Activated naive CD4-positive, alpha-beta T cell treated with anti-CD3 and anti-CD28 coated beads for 36 hours (primary cell): ENCODE results near the gene SLU7. TPM values are rescaled to one million over a fixed set of nuclear protein-coding genes. Genes with fewer than 3 reads are reported as not detected.
A peak's percentile ranks its signal among the peaks of the same experiment; 100 is the strongest.

ENCODE experiments used
- CTCF ChIA-PET: fragments of 350-600 bp; sonication (Branson Sonifier 250); formaldehyde crosslinking; loops from one replicate; lab custom pipeline; 2021; ENCODE audit warnings: antibody characterized with exemption; lab: Charles Lee
- DNase-seq: peaks from one replicate; pipeline ENCODE4 v3.0.0-alpha.2; 2020
- H3K27ac Mint-ChIP-seq: one replicate; pipeline ENCODE4 v1.8.0; 2021; ENCODE audit warnings: mild to moderate bottlenecking, mixed read lengths
- H3K27me3 Mint-ChIP-seq: one replicate; pipeline ENCODE4 v1.8.0; 2021; ENCODE audit warnings: low read depth, mixed read lengths
- H3K36me3 Mint-ChIP-seq: one replicate; pipeline ENCODE4 v1.8.0; 2021; ENCODE audit warnings: low read depth, mixed read lengths
- H3K4me1 Mint-ChIP-seq: one replicate; pipeline ENCODE4 v1.8.0; 2021; ENCODE audit warnings: low read depth, mixed read lengths
- H3K4me3 Mint-ChIP-seq: one replicate; pipeline ENCODE4 v1.8.0; 2021; ENCODE audit warnings: mild to moderate bottlenecking, moderate library complexity, mixed read lengths
- H3K9me3 Mint-ChIP-seq: one replicate; pipeline ENCODE4 v1.8.0; 2021; ENCODE audit warnings: mixed read lengths
- intact Hi-C: fragments of 100-400 bp; cut with micrococcal nuclease; formaldehyde crosslinking; loops from one replicate; pipeline ENCODE4 v1.15.1; 2023
- total RNA-seq, 2 experiments: library from RNA; stranded (reverse); gene quantifications; one replicate each; pipeline ENCODE4 v1.2.3, GENCODE V29; 2021

The SLU7 gene
- total RNA-seq, 2 experiments from 2014 or later = 33.2 to 34.3 TPM

- Mint-ChIP-seq H3K9me3 (no peaks in the 10 kb centered on the region), H3K4me3 (no peak overlapping the region), H3K36me3 (no peaks in the 10 kb centered on the region), H3K27ac (no peak overlapping the region), H3K27me3 (peaks cover 40% of the 10 kb centered on the region), H3K4me1 (peaks cover 4% of the 10 kb centered on the region)
- DNase-seq = no peak
- CTCF ChIA-PET = interaction anchor here (0.6 to 1.5 kb wide), 3 partner anchors 14 to 1243 kb away, joined by 3 to 4 read pairs (median 3); no protein-coding TSS in a partner anchor
- intact Hi-C loops = no loop called here
Measured at GRCh38 chr5:160375701-160376100, 43.2 kb downstream of the SLU7 start.

GRCh38 chr5:160375166-160375565, 43.7 kb downstream of the SLU7 start:
- H3K36me3 Mint-ChIP-seq = no peaks in the 10 kb centered on the region
- H3K4me1 Mint-ChIP-seq = peaks cover 6% of the 10 kb centered on the region
- CTCF ChIA-PET = no interaction called here
- no peak for DNase-seq
- H3K27me3 Mint-ChIP-seq = peaks cover 42% of the 10 kb centered on the region
- intact Hi-C loops = no loop called here
- no peak overlapping the region for H3K27ac Mint-ChIP-seq
- H3K9me3 Mint-ChIP-seq = no peaks in the 10 kb centered on the region
- H3K4me3 Mint-ChIP-seq = no peak overlapping the region

- peaks cover 65% of the 10 kb centered on the region for H3K27me3 Mint-ChIP-seq
- DNase-seq = no peak
- no peak overlapping the region for H3K27ac Mint-ChIP-seq
- no peaks in the 10 kb centered on the region for H3K36me3 Mint-ChIP-seq
- H3K4me3 Mint-ChIP-seq = peak overlapping the region; percentile 35
- intact Hi-C loops = no loop called here
- CTCF ChIA-PET = no interaction called here
- peaks cover 16% of the 10 kb centered on the region for H3K4me1 Mint-ChIP-seq
- H3K9me3 Mint-ChIP-seq = no peaks in the 10 kb centered on the region
Measured at GRCh38 chr5:160371294-160371693, 47.6 kb downstream of the SLU7 start.

- H3K9me3 Mint-ChIP-seq = no peaks in the 10 kb centered on the region
- no peak overlapping the region for H3K27ac Mint-ChIP-seq
- no peak for DNase-seq
- peaks cover 67% of the 10 kb centered on the region for H3K27me3 Mint-ChIP-seq
- H3K36me3 Mint-ChIP-seq = no peaks in the 10 kb centered on the region
- intact Hi-C loops = no loop called here
- H3K4me1 Mint-ChIP-seq = peaks cover 16% of the 10 kb centered on the region
- CTCF ChIA-PET = interaction anchor here (0.8 to 1.4 kb wide), 2 partner anchors 20 to 27 kb away, joined by 3 to 4 read pairs; no protein-coding TSS in a partner anchor
- peak overlapping the region; percentile 35 for H3K4me3 Mint-ChIP-seq
Measured at GRCh38 chr5:160370713-160371034, 48.2 kb downstream of the SLU7 start.

GRCh38 chr5:160369990-160370712, 48.7 kb downstream of the SLU7 start, which contains the start of gene C1QTNF2:
Gene C1QTNF2, minus strand, starts transcription at chr5:160370626. Its CDS starts 15,615 bp downstream, at chr5:160355011.
- CTCF ChIA-PET = interaction anchor here (0.8 to 1.4 kb wide), 2 partner anchors 21 to 26 kb away, joined by 3 to 4 read pairs; no protein-coding TSS in a partner anchor
- intact Hi-C loops = no loop called here
- Mint-ChIP-seq H3K27me3 (peaks cover 64% of the 10 kb centered on the region), H3K9me3 (no peaks in the 10 kb centered on the region), H3K4me3 (peak within 1 kb of the TSS; percentile 50), H3K27ac (no peak within 1 kb of the TSS), H3K4me1 (peaks cover 16% of the 10 kb centered on the region), H3K36me3 (no peaks in the 10 kb centered on the region)
- peak; percentile 23 for DNase-seq

- CTCF ChIA-PET = no interaction called here
- H3K4me3 Mint-ChIP-seq = no peak overlapping the region
- peaks cover 55% of the 10 kb centered on the region for H3K27me3 Mint-ChIP-seq
- no peak overlapping the region for H3K27ac Mint-ChIP-seq
- DNase-seq = no peak
- no peaks in the 10 kb centered on the region for H3K9me3 Mint-ChIP-seq
- intact Hi-C loops = no loop called here
- peaks cover 16% of the 10 kb centered on the region for H3K4me1 Mint-ChIP-seq
- H3K36me3 Mint-ChIP-seq = no peaks in the 10 kb centered on the region
Measured at GRCh38 chr5:160367885-160368284, 51.0 kb downstream of the SLU7 start.

- Mint-ChIP-seq H3K4me1 (peaks cover 16% of the 10 kb centered on the region), H3K4me3 (no peak overlapping the region), H3K27me3 (peaks cover 49% of the 10 kb centered on the region), H3K27ac (no peak overlapping the region), H3K9me3 (no peaks in the 10 kb centered on the region), H3K36me3 (no peaks in the 10 kb centered on the region)
- DNase-seq = no peak
- CTCF ChIA-PET = no interaction called here
- intact Hi-C loops = no loop called here
Measured at GRCh38 chr5:160367261-160367660, 51.6 kb downstream of the SLU7 start.

- peaks cover 42% of the 10 kb centered on the region for H3K27me3 Mint-ChIP-seq
- intact Hi-C loops = no loop called here
- DNase-seq = no peak
- CTCF ChIA-PET = interaction anchor here (1.2 kb wide), 1 partner anchor 14 kb away, joined by 4 read pairs; no protein-coding TSS in a partner anchor
- no peak overlapping the region for H3K4me3 Mint-ChIP-seq
- H3K4me1 Mint-ChIP-seq = peaks cover 16% of the 10 kb centered on the region
- H3K27ac Mint-ChIP-seq = no peak overlapping the region
- no peaks in the 10 kb centered on the region for H3K9me3 Mint-ChIP-seq
- no peaks in the 10 kb centered on the region for H3K36me3 Mint-ChIP-seq
Measured at GRCh38 chr5:160366230-160366629, 52.7 kb downstream of the SLU7 start.

- Mint-ChIP-seq H3K4me3 (no peak overlapping the region), H3K27me3 (peaks cover 21% of the 10 kb centered on the region), H3K36me3 (no peaks in the 10 kb centered on the region), H3K4me1 (no peaks in the 10 kb centered on the region), H3K27ac (no peak overlapping the region), H3K9me3 (no peaks in the 10 kb centered on the region)
- CTCF ChIA-PET = interaction anchor here (0.8 kb wide), 1 partner anchor 16 kb away, joined by 5 read pairs; no protein-coding TSS in a partner anchor
- no peak for DNase-seq
- intact Hi-C loops = no loop called here
Measured at GRCh38 chr5:160363660-160364395, 55.1 kb downstream of the SLU7 start.

GRCh38 chr5:160363211-160363610, 55.7 kb downstream of the SLU7 start:
- intact Hi-C loops = no loop called here
- no peak overlapping the region for H3K4me3 Mint-ChIP-seq
- no peak overlapping the region for H3K27ac Mint-ChIP-seq
- no peaks in the 10 kb centered on the region for H3K9me3 Mint-ChIP-seq
- DNase-seq = no peak
- peaks cover 17% of the 10 kb centered on the region for H3K27me3 Mint-ChIP-seq
- CTCF ChIA-PET = interaction anchor here (0.8 kb wide), 1 partner anchor 16 kb away, joined by 5 read pairs; no protein-coding TSS in a partner anchor
- H3K4me1 Mint-ChIP-seq = no peaks in the 10 kb centered on the region
- H3K36me3 Mint-ChIP-seq = no peaks in the 10 kb centered on the region

- intact Hi-C loops = no loop called here
- Mint-ChIP-seq H3K4me1 (no peaks in the 10 kb centered on the region), H3K27me3 (peaks cover 6% of the 10 kb centered on the region), H3K36me3 (no peaks in the 10 kb centered on the region), H3K4me3 (no peak overlapping the region), H3K9me3 (no peaks in the 10 kb centered on the region), H3K27ac (no peak overlapping the region)
- CTCF ChIA-PET = no interaction called here
- no peak for DNase-seq
Measured at GRCh38 chr5:160361624-160362228, 57.2 kb downstream of the SLU7 start.

GRCh38 chr5:160360310-160360709, 58.6 kb downstream of the SLU7 start:
- no peaks in the 10 kb centered on the region for H3K36me3 Mint-ChIP-seq
- intact Hi-C loops = no loop called here

More at GRCh38 chr5:160360310-160360709, 58.6 kb downstream of the SLU7 start:
- peaks cover 3% of the 10 kb centered on the region for H3K27me3 Mint-ChIP-seq
- no peaks in the 10 kb centered on the region for H3K4me1 Mint-ChIP-seq
- no peak for DNase-seq
- CTCF ChIA-PET = interaction anchor here (0.6 kb wide), 1 partner anchor 181 kb away, joined by 5 read pairs; no protein-coding TSS in a partner anchor
- no peak overlapping the region for H3K4me3 Mint-ChIP-seq
- no peak overlapping the region for H3K27ac Mint-ChIP-seq
- no peaks in the 10 kb centered on the region for H3K9me3 Mint-ChIP-seq
